GM10266 (cell line): ENCODE measurements around the gene SFTPB.
"Not testable (repeated sequence)": the region's sequence is repeated elsewhere in the genome, so short reads cannot be mapped to it uniquely, and the experiment has no call there.

Experiments
- DNase-seq: peaks from one replicate; pipeline ENCODE4 v3.0.0; 2012; ENCODE audit errors: extremely low spot score
- CTCF ChIP-seq: IDR thresholded peaks from 2 replicates; pipeline ENCODE4 v1.5.1; 2012; ENCODE audit warnings: mild to moderate bottlenecking, low read depth; ENCODE audit not compliant: control insufficient read depth, insufficient read depth; ENCODE audit errors: missing control alignments

The SFTPB gene

GRCh38 chr2:85615413-85615728, 52.6 kb downstream of the SFTPB start:
- no peak for TF ChIP-seq CTCF
- DNase-seq: no peak

GRCh38 chr2:85614757-85615156, 53.2 kb downstream of the SFTPB start:
- DNase-seq: not testable (repeated sequence)

- no peak for DNase-seq
- no peak for TF ChIP-seq CTCF
These were observed 54.1 kb downstream of the SFTPB start for GRCh38 chr2:85613717-85614515.

- DNase-seq: peak; percentile 96
These were observed 56.1 kb downstream of the SFTPB start, which contains the start of gene C2orf68 for GRCh38 chr2:85611705-85612587. TSS of gene C2orf68 (minus strand) at chr2:85612066. CDS start at chr2:85611984, 82 bp downstream.

GRCh38 chr2:85611217-85611704, 56.7 kb downstream of the SFTPB start:
- TF ChIP-seq CTCF: no peak
- no peak for DNase-seq

More at GRCh38 chr2:85611705-85612587, 56.1 kb downstream of the SFTPB start, which contains the start of gene C2orf68:
- TF ChIP-seq CTCF: no peak
